Measurements from ENCODE around the gene MYL2.

Gene MYL2

GRCh38 chr12:110869803-110870202, 50.6 kb downstream of the MYL2 start:
- H3F3A ChIP-seq (ENCODE audit: insufficient read depth, low read length): no peaks in the 10 kb centered on the region
- no peaks in the 10 kb centered on the region for H3K4me1 ChIP-seq (ENCODE audit: insufficient read depth, low read length, severe bottlenecking)
- H3K9me2 ChIP-seq (ENCODE audit: low read depth, low read length): no peaks in the 10 kb centered on the region
- no peak overlapping the region for H3K27ac ChIP-seq (ENCODE audit: low read depth, low read length, poor library complexity, severe bottlenecking)
- no peaks in the 10 kb centered on the region for H4K20me1 ChIP-seq (ENCODE audit: insufficient read depth, low read length)
- H2AFZ ChIP-seq (ENCODE audit: low read length): no peak overlapping the region
- no peak overlapping the region for H3K4me2 ChIP-seq (ENCODE audit: low read length)
- no peaks in the 10 kb centered on the region for H3K36me3 ChIP-seq (ENCODE audit: insufficient read depth, low read length)
- no peak overlapping the region for H3K4me3 ChIP-seq (ENCODE audit: low read depth, low read length, poor library complexity, severe bottlenecking)
- no peaks in the 10 kb centered on the region for H3K79me2 ChIP-seq (ENCODE audit: insufficient read depth, low read length)
- no peak for TF ChIP-seq EZH2 (IDR thresholded peaks at IDR 0.05; ENCODE audit: borderline replicate concordance, low read length)
- no peak for TF ChIP-seq CTCF (IDR thresholded peaks at IDR 0.05; ENCODE audit: low read length)
- no peak overlapping the region for H3K9ac ChIP-seq (ENCODE audit: low read length)
- H3K27me3 ChIP-seq (ENCODE audit: insufficient read depth, low read length): no peaks in the 10 kb centered on the region
- H3K9me3 ChIP-seq (ENCODE audit: low read length): no peaks in the 10 kb centered on the region

GRCh38 chr12:110869026-110869425, 51.4 kb downstream of the MYL2 start:
- Histone ChIP-seq H3K9me2 (ENCODE audit: low read depth, low read length) (no peaks in the 10 kb centered on the region), H3K4me1 (ENCODE audit: insufficient read depth, low read length, severe bottlenecking) (no peaks in the 10 kb centered on the region), H3K36me3 (ENCODE audit: insufficient read depth, low read length) (no peaks in the 10 kb centered on the region), H3F3A (ENCODE audit: insufficient read depth, low read length) (no peaks in the 10 kb centered on the region), H3K4me2 (ENCODE audit: low read length) (no peak overlapping the region), H3K9me3 (ENCODE audit: low read length) (no peaks in the 10 kb centered on the region), H3K27ac (ENCODE audit: low read depth, low read length, poor library complexity, severe bottlenecking) (no peak overlapping the region), H3K79me2 (ENCODE audit: insufficient read depth, low read length) (no peaks in the 10 kb centered on the region), H3K4me3 (ENCODE audit: low read depth, low read length, poor library complexity, severe bottlenecking) (no peak overlapping the region), H3K9ac (ENCODE audit: low read length) (no peak overlapping the region), H2AFZ (ENCODE audit: low read length) (no peak overlapping the region), H4K20me1 (ENCODE audit: insufficient read depth, low read length) (no peaks in the 10 kb centered on the region), H3K27me3 (ENCODE audit: insufficient read depth, low read length) (no peaks in the 10 kb centered on the region)
- TF ChIP-seq CTCF (IDR thresholded peaks at IDR 0.05; ENCODE audit: low read length) (no peak), EZH2 (IDR thresholded peaks at IDR 0.05; ENCODE audit: borderline replicate concordance, low read length) (no peak)

GRCh38 chr12:110865521-110865920, 54.9 kb downstream of the MYL2 start:
- no peak overlapping the region for H3K4me3 ChIP-seq (ENCODE audit: low read depth, low read length, poor library complexity, severe bottlenecking)
- H3K27ac ChIP-seq (ENCODE audit: low read depth, low read length, poor library complexity, severe bottlenecking): no peak overlapping the region
- H3K4me2 ChIP-seq (ENCODE audit: low read length): no peak overlapping the region
- H4K20me1 ChIP-seq (ENCODE audit: insufficient read depth, low read length): no peaks in the 10 kb centered on the region
- TF ChIP-seq EZH2 (IDR thresholded peaks at IDR 0.05; ENCODE audit: borderline replicate concordance, low read length) (no peak), CTCF (IDR thresholded peaks at IDR 0.05; ENCODE audit: low read length) (no peak)
- no peaks in the 10 kb centered on the region for H3K79me2 ChIP-seq (ENCODE audit: insufficient read depth, low read length)
- no peaks in the 10 kb centered on the region for H3K9me3 ChIP-seq (ENCODE audit: low read length)
- H3K9ac ChIP-seq (ENCODE audit: low read length): no peak overlapping the region
- no peaks in the 10 kb centered on the region for H3K9me2 ChIP-seq (ENCODE audit: low read depth, low read length)
- no peaks in the 10 kb centered on the region for H3K36me3 ChIP-seq (ENCODE audit: insufficient read depth, low read length)
- no peaks in the 10 kb centered on the region for H3K27me3 ChIP-seq (ENCODE audit: insufficient read depth, low read length)
- H3K4me1 ChIP-seq (ENCODE audit: insufficient read depth, low read length, severe bottlenecking): no peaks in the 10 kb centered on the region
- H2AFZ ChIP-seq (ENCODE audit: low read length): no peak overlapping the region
- H3F3A ChIP-seq (ENCODE audit: insufficient read depth, low read length): no peaks in the 10 kb centered on the region

All from OCI-LY1 (cell line).